ENCODE results near the gene STARD9. TPM values are rescaled to one million over a fixed set of nuclear protein-coding genes. Genes with fewer than 3 reads are reported as not detected.

STARD9 gene
- total RNA-seq, 1 donor from 2014 or later = 1.6 TPM

- FAIRE-seq (peak; percentile 36), DNase-seq (ENCODE audit: low read depth) (no peak)
- no peak for TF ChIP-seq CTCF (IDR thresholded peaks at IDR 0.05; ENCODE audit: insufficient read depth, low read length, severe bottlenecking)
- Histone ChIP-seq H3K36me3 (ENCODE audit: control insufficient read depth, insufficient read depth, low read length) (no peaks in the 10 kb centered on the region), H3K4me3 (ENCODE audit: low read depth, low read length) (no peak overlapping the region), H3K27me3 (ENCODE audit: control insufficient read depth, insufficient read depth, low read length) (no peaks in the 10 kb centered on the region)
These were observed 140.7 kb downstream of the STARD9 start for GRCh38 chr15:42716125-42716524.

GRCh38 chr15:42716626-42717025 lies 141.2 kb downstream of the STARD9 start:
- no peak for TF ChIP-seq CTCF (IDR thresholded peaks at IDR 0.05; ENCODE audit: insufficient read depth, low read length, severe bottlenecking)
- no peaks in the 10 kb centered on the region for H3K36me3 ChIP-seq (ENCODE audit: control insufficient read depth, insufficient read depth, low read length)
- no peak for FAIRE-seq

GRCh38 chr15:42719043-42719442 lies 143.6 kb downstream of the STARD9 start:
- FAIRE-seq (peak; percentile 23), DNase-seq (ENCODE audit: low read depth) (no peak)
- no peaks in the 10 kb centered on the region for H3K36me3 ChIP-seq (ENCODE audit: control insufficient read depth, insufficient read depth, low read length)
- no peak overlapping the region for H3K4me3 ChIP-seq (ENCODE audit: low read depth, low read length)
- H3K27me3 ChIP-seq (ENCODE audit: control insufficient read depth, insufficient read depth, low read length) = no peaks in the 10 kb centered on the region
- TF ChIP-seq CTCF (IDR thresholded peaks at IDR 0.05; ENCODE audit: insufficient read depth, low read length, severe bottlenecking) = no peak

More at GRCh38 chr15:42716626-42717025, 141.2 kb downstream of the STARD9 start:
- DNase-seq (ENCODE audit: low read depth) = no peak
- H3K27me3 ChIP-seq (ENCODE audit: control insufficient read depth, insufficient read depth, low read length) = no peaks in the 10 kb centered on the region
- H3K4me3 ChIP-seq (ENCODE audit: low read depth, low read length) = no peak overlapping the region

GRCh38 chr15:42720071-42720470 lies 144.7 kb downstream of the STARD9 start:
- Histone ChIP-seq H3K27me3 (ENCODE audit: control insufficient read depth, insufficient read depth, low read length) (no peaks in the 10 kb centered on the region), H3K4me3 (ENCODE audit: low read depth, low read length) (no peak overlapping the region), H3K36me3 (ENCODE audit: control insufficient read depth, insufficient read depth, low read length) (no peaks in the 10 kb centered on the region)
- DNase-seq (ENCODE audit: low read depth) (no peak), FAIRE-seq (peak; percentile 86)
- TF ChIP-seq CTCF (IDR thresholded peaks at IDR 0.05; ENCODE audit: insufficient read depth, low read length, severe bottlenecking) = no peak

- DNase-seq (ENCODE audit: low read depth) = peak; percentile 97
- Histone ChIP-seq H3K27me3 (ENCODE audit: control insufficient read depth, insufficient read depth, low read length) (no peaks in the 10 kb centered on the region), H3K4me3 (ENCODE audit: low read depth, low read length) (no peak overlapping the region), H3K36me3 (ENCODE audit: control insufficient read depth, insufficient read depth, low read length) (peaks cover 4% of the 10 kb centered on the region)
- TF ChIP-seq CTCF (IDR thresholded peaks at IDR 0.05; ENCODE audit: insufficient read depth, low read length, severe bottlenecking) = no peak
- FAIRE-seq = no peak
These were observed 145.6 kb downstream of the STARD9 start for GRCh38 chr15:42721016-42721415.

GRCh38 chr15:42721916-42722315 lies 146.5 kb downstream of the STARD9 start:
- DNase-seq (ENCODE audit: low read depth) = no peak
- H3K4me3 ChIP-seq (ENCODE audit: low read depth, low read length) = no peak overlapping the region
- peaks cover 6% of the 10 kb centered on the region for H3K36me3 ChIP-seq (ENCODE audit: control insufficient read depth, insufficient read depth, low read length)
- no peak for TF ChIP-seq CTCF (IDR thresholded peaks at IDR 0.05; ENCODE audit: insufficient read depth, low read length, severe bottlenecking)
- no peaks in the 10 kb centered on the region for H3K27me3 ChIP-seq (ENCODE audit: control insufficient read depth, insufficient read depth, low read length)
- no peak for FAIRE-seq
